HepG2 (cell line): ENCODE results near the gene PRKAR2A. TPM values are rescaled to one million over a fixed set of nuclear protein-coding genes. Genes with fewer than 3 reads are reported as not detected.

Source experiments
- ATAC-seq: fragments of 200-7000 bp; cut with Tn5 transposase; 3 replicates; pipeline ENCODE4 v1.9.1; 2020; ENCODE audit warnings: mild to moderate bottlenecking, moderate library complexity
- BruUV-seq: library from RNA; stranded (reverse); fragments of 400-500 nt; replicated peaks from 2 replicates; lab custom pipeline; 2021; lab: Mats Ljungman, UMichigan
- CTCF ChIA-PET: fragments of 300-600 bp; formaldehyde crosslinking; extraction: SDS; loops from one replicate; lab custom pipeline; 2021; ENCODE audit warnings: low total read pairs, inconsistent platforms, low intra/inter-chr PET ratio; lab: Yijun Ruan, JAX
- POLR2A ChIA-PET: fragments of 350-600 bp; sonication (Branson Sonifier 250); formaldehyde crosslinking; loops from one replicate; lab custom pipeline; 2020; ENCODE audit warnings: antibody characterized with exemption, inconsistent platforms; lab: Yijun Ruan, JAX
- DNase-seq: peaks from one replicate; pipeline ENCODE4 v3.0.0-alpha.2; 2015; ENCODE audit warnings: low spot score
- FAIRE-seq: peaks from 3 replicates; lab custom pipeline; 2011; peaks lifted over from hg19 to GRCh38; lab: Jason Lieb, UNC
- H2AFZ ChIP-seq: one replicate; pipeline ENCODE4 v1.6.1; 2011; ENCODE audit warnings: low read length, inconsistent platforms
- H3K27ac ChIP-seq: fragments of 300-600 bp; 3 replicates; pipeline ENCODE4 v1.8.0; 2011; ENCODE audit warnings: mixed run types, mild to moderate bottlenecking, mixed read lengths, low read length, inconsistent platforms; ENCODE audit not compliant: insufficient read depth; ENCODE audit errors: extremely low read length
- H3K27me3 ChIP-seq, 2 experiments: fragments of 200-600 bp in 1 of 2; 2 replicates in 1 of 2; 3 replicates in 1 of 2; pipeline versions ENCODE4 v1.6.0 to v1.8.0; 2011; ENCODE audit warnings: low read length in 2 of 2, mild to moderate bottlenecking in 2 of 2, moderate library complexity in 2 of 2, inconsistent platforms in 1 of 2; ENCODE audit not compliant: insufficient read depth in 2 of 2, control insufficient read depth in 1 of 2
- H3K36me3 ChIP-seq, 2 experiments: fragments of 200-600 bp in 1 of 2; replicated peaks in 1 of 2; 2 replicates in 1 of 2; 3 replicates in 1 of 2; pipeline versions ENCODE4 v1.5.1 to v1.8.0; 2011; ENCODE audit warnings: low read length in 2 of 2, inconsistent platforms in 1 of 2; ENCODE audit not compliant: insufficient read depth in 2 of 2, control insufficient read depth in 1 of 2
- H3K4me1 ChIP-seq: 2 replicates; pipeline ENCODE4 v1.5.1; 2012; ENCODE audit warnings: low read length, inconsistent platforms; ENCODE audit not compliant: insufficient read depth
- H3K4me2 ChIP-seq: 2 replicates; pipeline ENCODE4 v1.6.0; 2011; ENCODE audit warnings: low read depth, low read length, inconsistent platforms
- H3K4me3 ChIP-seq, 3 experiments: fragments of 200-600 bp in 1 of 3; sonication (generic), shearing (Covaris generic) in 1 of 3; replicated peaks in 1 of 3; 2 replicates each; pipeline ENCODE4 v1.5.1; 2011 to 2016; ENCODE audit warnings: low read length in 3 of 3, inconsistent platforms in 2 of 3, low read depth in 2 of 3, mild to moderate bottlenecking in 2 of 3, control low read depth in 1 of 3, mixed read lengths in 1 of 3; ENCODE audit not compliant: insufficient read depth in 1 of 3
- H3K79me2 ChIP-seq: one replicate; pipeline ENCODE4 v1.6.1; 2011; ENCODE audit warnings: low read length, inconsistent platforms; ENCODE audit not compliant: insufficient read depth
- H3K9ac ChIP-seq: 2 replicates; pipeline ENCODE4 v1.6.0; 2011; ENCODE audit warnings: mild to moderate bottlenecking, low read depth, low read length, inconsistent platforms; ENCODE audit not compliant: insufficient read depth
- H3K9me3 ChIP-seq: 2 replicates; pipeline ENCODE4 v1.5.1; 2012; ENCODE audit warnings: mild to moderate bottlenecking, low read length
- H4K20me1 ChIP-seq: 2 replicates; pipeline ENCODE4 v1.6.0; 2011; ENCODE audit warnings: inconsistent platforms, mild to moderate bottlenecking, low read length, moderate library complexity; ENCODE audit not compliant: insufficient read depth
- GABPB1 ChIP-seq: IDR thresholded peaks from 2 replicates; pipeline ENCODE4 v1.6.1; 2016; ENCODE audit warnings: mild to moderate bottlenecking, missing genetic modification reagents, moderate library complexity, missing compliant biosample characterization
- HHEX ChIP-seq: IDR thresholded peaks from 2 replicates; pipeline ENCODE4 v1.6.1; 2016; ENCODE audit warnings: control low read depth
- HOXA5 ChIP-seq: sonication (generic); formaldehyde crosslinking; IDR thresholded peaks from 2 replicates; pipeline ENCODE4 v1.4.0; 2020; ENCODE audit warnings: missing genetic modification reagents
- JARID2 ChIP-seq: sonication (generic); formaldehyde crosslinking; IDR thresholded peaks from 2 replicates; pipeline ENCODE4 v1.8.1; 2023; ENCODE audit warnings: missing genetic modification reagents, inconsistent platforms; ENCODE audit not compliant: insufficient replicate concordance
- NFYC ChIP-seq: IDR thresholded peaks from 2 replicates; pipeline ENCODE4 v1.6.1; 2016; ENCODE audit warnings: missing genetic modification reagents, missing compliant biosample characterization
- SCMH1 ChIP-seq: sonication (generic); formaldehyde crosslinking; IDR thresholded peaks from 2 replicates; pipeline ENCODE4 v1.9.0; 2021; ENCODE audit warnings: missing genetic modification reagents, mild to moderate bottlenecking, borderline replicate concordance
- ZNF101 ChIP-seq: sonication (generic); formaldehyde crosslinking; IDR thresholded peaks from 2 replicates; pipeline ENCODE4 v1.4.0; 2020; ENCODE audit warnings: mild to moderate bottlenecking, low read depth, missing genetic modification reagents, borderline replicate concordance
- ZNF33A ChIP-seq: sonication (generic); formaldehyde crosslinking; IDR thresholded peaks from 2 replicates; pipeline ENCODE4 v1.5.1; 2020; ENCODE audit warnings: missing genetic modification reagents, mild to moderate bottlenecking, moderate library complexity, borderline replicate concordance
- ZNF563 ChIP-seq: sonication (generic); formaldehyde crosslinking; IDR thresholded peaks from 2 replicates; pipeline ENCODE4 v1.8.0; 2022; ENCODE audit warnings: mild to moderate bottlenecking, moderate library complexity, missing genetic modification reagents
- ZNF773 ChIP-seq: sonication (generic); formaldehyde crosslinking; IDR thresholded peaks from 2 replicates; pipeline ENCODE4 v1.4.0; 2020; ENCODE audit warnings: missing genetic modification reagents, borderline replicate concordance
- WGBS: methylation state at CpG from one replicate; pipeline ENCODE4 v1.1.6; 2017; ENCODE audit warnings: low lambda C conversion rate; 5-methylcytosine and 5-hydroxymethylcytosine counted together
- in situ Hi-C: cut with HindIII; loops from 2 replicates; pipeline ENCODE4 v1.10.0; 2017; ENCODE audit warnings: low pct_unique_long_range_greater_than_20kb; ENCODE audit not compliant: extremely low pct_ligation_motif_present
- intact Hi-C: fragments of 100-400 bp; cut with micrococcal nuclease; formaldehyde crosslinking; loops from one replicate; pipeline ENCODE4 v1.10.0; 2022; ENCODE audit not compliant: unreplicated experiment
- polyA plus RNA-seq, 8 experiments: library from polyadenylated mRNA; depleted of rRNA in 3 of 8; stranded (reverse) in 7 of 8; unstranded in 1 of 8; fragments of >200 nt; fragmentation: Illumina TruSeq in 4 of 8; extraction: Trizol in 4 of 8; gene quantifications; 2 replicates each; pipeline versions ENCODE4 v1.2.1 to v1.2.3, GENCODE V29; 2011 to 2016; ENCODE audit warnings: low read depth in 4 of 8, missing spikeins in 1 of 8, mixed read lengths in 1 of 8; ENCODE audit not compliant: insufficient read depth in 1 of 8
- total RNA-seq, 5 experiments: library from RNA; depleted of rRNA; stranded (reverse); fragments of >200 nt; fragmentation: Illumina TruSeq; extraction: Trizol; gene quantifications; 2 replicates each; pipeline ENCODE4 v1.2.3, GENCODE V29; 2016; ENCODE audit warnings: low read depth in 1 of 5
- TF ChIP-seq, protein P1 (sequence below), 2 experiments: sonication (generic) in 1 of 2; formaldehyde crosslinking in 1 of 2; IDR thresholded peaks; 2 replicates each; pipeline versions ENCODE4 v1.4.0 to v1.6.1; 2018 to 2020; ENCODE audit warnings: missing genetic modification reagents in 2 of 2, borderline replicate concordance in 1 of 2, low read depth in 1 of 2, mild to moderate bottlenecking in 1 of 2, missing biosample characterization in 1 of 2
- TF ChIP-seq, protein P2 (sequence below): sonication (generic); formaldehyde crosslinking; IDR thresholded peaks from 2 replicates; pipeline ENCODE4 v1.4.0; 2020; ENCODE audit warnings: missing genetic modification reagents, low read depth, mild to moderate bottlenecking, borderline replicate concordance
- TF ChIP-seq, protein P3 (sequence below): sonication (generic); formaldehyde crosslinking; IDR thresholded peaks from 2 replicates; pipeline ENCODE4 v1.4.0; 2020; ENCODE audit warnings: low read depth, mild to moderate bottlenecking, missing genetic modification reagents

PRKAR2A gene
- total and polyA plus RNA-seq, 2 of the 13 experiments (the other 11 are each of a cell fraction or from before 2014, with no cell fraction given) = 11.8 to 29.2 TPM

DNA sequence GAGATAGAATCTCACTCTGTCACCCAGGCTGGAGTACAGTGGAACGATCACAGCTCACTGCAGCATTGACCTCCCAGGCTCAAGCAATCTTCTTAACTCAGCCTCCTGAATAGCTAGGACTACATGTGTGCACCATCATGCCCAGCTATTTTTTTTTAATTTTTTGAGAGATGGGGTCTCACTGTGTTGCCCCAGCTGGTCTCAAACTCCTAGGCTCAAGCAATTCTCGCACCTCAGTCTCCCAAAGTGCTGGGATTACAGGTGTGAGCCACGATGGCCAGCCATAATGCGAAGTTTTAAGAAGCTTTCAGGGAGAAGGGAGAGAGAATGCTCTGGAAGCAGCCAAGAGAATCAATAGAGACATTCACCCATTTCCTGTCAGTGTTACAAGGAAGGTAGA, 42.7 kb downstream of the PRKAR2A start:
- 98% methylated on average over 4 of the region's 4 CpGs for WGBS
- no peak overlapping the region for H3K4me2 ChIP-seq
- no peak for FAIRE-seq

More for the DNA sequence above, 42.7 kb downstream of the PRKAR2A start:
- Histone ChIP-seq H3K9me3 (no peaks in the 10 kb centered on the region), H3K4me3 (no peak overlapping the region), H4K20me1 (no peaks in the 10 kb centered on the region), H3K4me1 (no peaks in the 10 kb centered on the region), H3K9ac (no peak overlapping the region), H3K27ac (no peak overlapping the region), H3K36me3 (0 out of 5 replicates have a peak, but pooled peaks cover 0 to 4% of the 10 kb centered on the region in 2 experiments), H2AFZ (no peak overlapping the region), H3K27me3 (no peaks in the 10 kb centered on the region), H3K79me2 (peaks cover 2% of the 10 kb centered on the region)
- intact Hi-C loops (no loop called here), in situ Hi-C loops (no loop called here)
- ATAC-seq (no peak), DNase-seq (no peak)
- BruUV-seq = no TSS peak
- ChIA-PET POLR2A (no interaction called here), CTCF (no interaction called here)
- TF ChIP-seq ZNF33A (CRISPR knock-in tag) = no peak
- TF ChIP-seq, protein P1, sequence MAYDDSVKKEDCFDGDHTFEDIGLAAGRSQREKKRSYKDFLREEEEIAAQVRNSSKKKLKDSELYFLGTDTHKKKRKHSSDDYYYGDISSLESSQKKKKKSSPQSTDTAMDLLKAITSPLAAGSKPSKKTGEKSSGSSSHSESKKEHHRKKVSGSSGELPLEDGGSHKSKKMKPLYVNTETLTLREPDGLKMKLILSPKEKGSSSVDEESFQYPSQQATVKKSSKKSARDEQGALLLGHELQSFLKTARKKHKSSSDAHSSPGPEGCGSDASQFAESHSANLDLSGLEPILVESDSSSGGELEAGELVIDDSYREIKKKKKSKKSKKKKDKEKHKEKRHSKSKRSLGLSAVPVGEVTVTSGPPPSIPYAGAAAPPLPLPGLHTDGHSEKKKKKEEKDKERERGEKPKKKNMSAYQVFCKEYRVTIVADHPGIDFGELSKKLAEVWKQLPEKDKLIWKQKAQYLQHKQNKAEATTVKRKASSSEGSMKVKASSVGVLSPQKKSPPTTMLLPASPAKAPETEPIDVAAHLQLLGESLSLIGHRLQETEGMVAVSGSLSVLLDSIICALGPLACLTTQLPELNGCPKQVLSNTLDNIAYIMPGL (CRISPR knock-in tag; IDR thresholded peaks at IDR 0.05; ENCODE audit: borderline replicate concordance in 1 of 2, low read depth in 1 of 2) = no peak
- no peak for TF ChIP-seq HOXA5
- TF ChIP-seq NFYC = no peak
- TF ChIP-seq HHEX (CRISPR knock-in tag) = no peak
- TF ChIP-seq, protein P2, sequence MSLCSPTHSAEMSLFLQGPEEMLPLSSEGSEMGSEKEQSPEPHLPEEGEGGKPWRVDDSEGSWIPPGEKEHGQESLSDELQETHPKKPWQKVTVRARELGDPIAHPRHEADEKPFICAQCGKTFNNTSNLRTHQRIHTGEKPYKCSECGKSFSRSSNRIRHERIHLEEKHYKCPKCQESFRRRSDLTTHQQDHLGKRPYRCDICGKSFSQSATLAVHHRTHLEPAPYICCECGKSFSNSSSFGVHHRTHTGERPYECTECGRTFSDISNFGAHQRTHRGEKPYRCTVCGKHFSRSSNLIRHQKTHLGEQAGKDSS (CRISPR knock-in tag) = no peak
- TF ChIP-seq SCMH1 (CRISPR knock-in tag) = no peak
- TF ChIP-seq ZNF773 (CRISPR knock-in tag) = no peak
- TF ChIP-seq, protein P3, sequence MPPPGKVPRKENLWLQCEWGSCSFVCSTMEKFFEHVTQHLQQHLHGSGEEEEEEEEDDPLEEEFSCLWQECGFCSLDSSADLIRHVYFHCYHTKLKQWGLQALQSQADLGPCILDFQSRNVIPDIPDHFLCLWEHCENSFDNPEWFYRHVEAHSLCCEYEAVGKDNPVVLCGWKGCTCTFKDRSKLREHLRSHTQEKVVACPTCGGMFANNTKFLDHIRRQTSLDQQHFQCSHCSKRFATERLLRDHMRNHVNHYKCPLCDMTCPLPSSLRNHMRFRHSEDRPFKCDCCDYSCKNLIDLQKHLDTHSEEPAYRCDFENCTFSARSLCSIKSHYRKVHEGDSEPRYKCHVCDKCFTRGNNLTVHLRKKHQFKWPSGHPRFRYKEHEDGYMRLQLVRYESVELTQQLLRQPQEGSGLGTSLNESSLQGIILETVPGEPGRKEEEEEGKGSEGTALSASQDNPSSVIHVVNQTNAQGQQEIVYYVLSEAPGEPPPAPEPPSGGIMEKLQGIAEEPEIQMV (CRISPR knock-in tag) = no peak
- TF ChIP-seq JARID2 (CRISPR knock-in tag) = no peak
- no peak for TF ChIP-seq GABPB1 (CRISPR knock-in tag)
- no peak for TF ChIP-seq ZNF563
- no peak for TF ChIP-seq ZNF101 (CRISPR knock-in tag)
